Fibroblast of peridontal ligament (primary cell): ENCODE results near the gene DCK.

Source experiments
- DNase-seq: peaks from one replicate; pipeline ENCODE4 v3.0.0-alpha.2; 2010; ENCODE audit errors: extremely low read depth

The DCK gene

DNA sequence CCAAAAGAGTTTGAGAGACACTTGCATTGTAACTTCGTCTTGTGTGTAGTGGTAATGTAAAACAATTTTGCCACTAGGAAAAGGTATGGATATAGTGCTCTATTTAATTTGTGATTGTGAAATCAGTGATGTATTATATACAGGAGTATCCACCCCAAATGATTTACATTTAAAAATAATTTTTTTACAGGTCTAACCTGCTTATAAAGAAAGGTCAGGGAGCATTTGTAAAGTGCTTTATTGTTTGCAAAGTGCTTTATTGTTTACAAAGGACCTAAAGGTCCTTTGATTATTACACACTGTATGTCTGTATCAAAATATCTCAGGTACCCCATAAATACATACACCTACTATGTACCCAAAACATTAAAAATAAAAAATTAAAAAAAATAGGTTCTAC, 70.3 kb downstream of the DCK start:
- DNase-seq, result no peak

DNA sequence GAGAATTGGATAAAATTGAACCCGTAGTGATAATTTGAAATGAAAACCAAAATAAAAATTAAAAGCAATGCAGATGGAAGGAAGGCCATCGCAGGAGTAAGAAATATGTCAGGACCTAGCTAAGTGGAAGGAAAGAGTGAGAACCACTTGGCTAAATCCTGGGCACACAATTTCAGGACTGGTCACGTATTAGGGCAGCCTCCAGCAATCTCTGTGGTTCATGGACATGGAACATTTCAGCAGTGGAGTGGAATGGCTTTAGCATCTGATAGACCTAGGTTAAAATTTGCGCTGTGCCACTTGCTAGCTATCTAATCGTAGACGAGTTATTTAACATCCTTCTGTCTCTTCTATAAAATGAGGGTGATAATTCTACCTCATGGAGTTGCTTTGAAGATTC, 71.1 kb downstream of the DCK start:
- no peak for DNase-seq

DNA sequence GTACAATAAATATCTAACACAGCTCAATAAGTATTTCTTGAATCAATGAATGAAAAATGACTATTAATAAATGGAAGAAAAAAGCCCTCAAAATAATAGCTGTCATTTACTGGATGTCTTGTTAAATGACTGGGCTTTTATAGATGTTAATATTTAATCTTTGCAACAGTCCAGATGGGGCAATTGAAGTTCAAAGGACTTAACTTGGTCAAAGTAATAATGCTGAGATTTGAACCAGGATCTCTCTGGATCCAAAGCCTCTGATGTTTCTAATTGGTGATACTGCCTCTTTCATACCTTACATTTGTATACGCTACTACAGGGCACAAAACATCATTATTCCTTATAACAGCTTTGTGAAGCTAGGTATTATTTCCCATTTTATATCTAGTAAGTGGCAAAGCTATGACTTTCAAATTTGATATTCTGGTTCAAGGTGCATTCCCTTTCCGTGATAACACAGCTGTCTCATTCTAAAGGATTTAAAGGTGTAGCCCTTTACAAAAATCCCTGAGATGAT, 72.6 kb downstream of the DCK start:
- no peak for DNase-seq

DNA sequence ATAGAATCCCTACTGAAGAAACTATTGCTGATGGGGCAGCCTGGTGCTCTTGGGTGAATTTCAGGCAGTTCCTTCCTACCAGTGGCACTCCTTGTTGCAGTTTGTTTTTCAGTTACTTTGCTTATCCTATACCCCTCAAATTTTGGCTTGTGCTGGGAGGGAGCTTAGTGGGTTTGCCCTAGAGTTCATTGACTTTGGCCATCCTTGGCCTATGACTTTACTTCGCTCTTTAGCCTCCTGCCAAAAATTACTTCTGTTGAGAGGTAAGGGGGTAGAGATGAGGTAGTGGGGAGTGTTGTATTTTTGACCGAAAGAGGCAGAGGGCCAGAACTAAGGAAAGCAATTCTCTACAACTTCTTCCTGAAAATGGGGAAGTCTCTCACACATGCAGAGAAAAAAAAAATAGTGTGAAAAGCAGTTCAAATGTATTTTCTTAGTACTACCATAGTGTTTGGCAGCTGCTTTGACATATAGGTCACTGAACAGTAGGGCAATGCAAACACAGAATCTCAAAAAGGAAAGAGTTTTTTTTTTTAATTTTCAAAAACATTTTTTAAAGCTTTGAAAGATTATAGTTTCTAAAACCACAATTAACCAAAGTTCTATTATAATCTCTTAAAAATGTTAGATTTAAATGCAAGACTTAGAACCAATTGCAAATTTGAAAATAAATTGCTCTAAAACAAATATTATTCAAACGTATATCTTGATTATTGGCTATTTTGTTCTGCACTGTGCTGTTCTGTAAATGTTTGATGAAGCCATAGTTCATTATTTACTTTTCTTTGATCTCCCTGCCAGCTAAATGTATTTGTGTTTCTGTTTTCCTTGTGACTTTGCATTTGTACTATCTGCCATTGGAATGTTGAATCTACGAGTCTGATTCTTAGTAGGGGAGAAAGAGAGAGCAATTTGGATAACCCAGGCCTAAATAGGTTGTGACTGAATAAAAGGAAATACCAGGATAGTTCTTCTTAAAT, 73.6 kb downstream of the DCK start:
- no peak for DNase-seq

DNA sequence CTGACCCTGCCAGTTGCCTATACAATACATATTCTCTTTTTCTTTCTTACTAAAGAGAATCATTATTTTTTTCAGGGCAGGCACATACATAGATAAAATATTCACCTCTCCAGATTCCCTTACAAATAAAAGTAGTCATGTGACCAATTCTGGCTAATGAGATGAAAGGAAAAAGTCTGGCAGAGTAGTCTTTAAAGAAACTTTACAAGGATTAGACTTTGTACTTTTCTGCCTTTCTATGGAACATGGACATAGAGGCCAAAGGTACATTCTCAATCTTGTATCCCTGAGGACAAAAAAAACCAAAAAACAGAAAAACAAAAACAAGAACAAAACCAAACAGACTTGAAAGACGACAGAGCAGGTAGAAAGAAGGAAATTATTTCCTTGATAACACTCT, 75.6 kb downstream of the DCK start:
- no peak for DNase-seq

DNA sequence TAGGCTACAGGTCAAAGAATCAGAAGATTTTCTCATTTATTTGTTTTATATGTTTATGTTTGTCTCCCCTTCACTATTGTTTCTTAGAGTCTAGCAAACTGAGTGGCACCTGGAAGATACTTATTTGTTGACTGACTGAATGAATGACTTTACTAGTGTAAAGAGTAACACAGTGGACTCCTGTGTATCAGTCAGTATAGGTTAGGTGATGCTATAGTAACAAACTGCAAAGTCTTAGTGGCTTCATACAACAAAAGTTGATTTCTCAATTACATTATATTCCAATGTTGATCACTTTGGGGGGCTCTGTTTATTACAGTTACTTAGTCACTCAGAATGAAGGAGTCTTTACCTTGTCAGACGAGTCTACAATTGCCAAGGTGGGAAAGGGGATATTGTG, 76.6 kb downstream of the DCK start:
- DNase-seq, result no peak

DNA sequence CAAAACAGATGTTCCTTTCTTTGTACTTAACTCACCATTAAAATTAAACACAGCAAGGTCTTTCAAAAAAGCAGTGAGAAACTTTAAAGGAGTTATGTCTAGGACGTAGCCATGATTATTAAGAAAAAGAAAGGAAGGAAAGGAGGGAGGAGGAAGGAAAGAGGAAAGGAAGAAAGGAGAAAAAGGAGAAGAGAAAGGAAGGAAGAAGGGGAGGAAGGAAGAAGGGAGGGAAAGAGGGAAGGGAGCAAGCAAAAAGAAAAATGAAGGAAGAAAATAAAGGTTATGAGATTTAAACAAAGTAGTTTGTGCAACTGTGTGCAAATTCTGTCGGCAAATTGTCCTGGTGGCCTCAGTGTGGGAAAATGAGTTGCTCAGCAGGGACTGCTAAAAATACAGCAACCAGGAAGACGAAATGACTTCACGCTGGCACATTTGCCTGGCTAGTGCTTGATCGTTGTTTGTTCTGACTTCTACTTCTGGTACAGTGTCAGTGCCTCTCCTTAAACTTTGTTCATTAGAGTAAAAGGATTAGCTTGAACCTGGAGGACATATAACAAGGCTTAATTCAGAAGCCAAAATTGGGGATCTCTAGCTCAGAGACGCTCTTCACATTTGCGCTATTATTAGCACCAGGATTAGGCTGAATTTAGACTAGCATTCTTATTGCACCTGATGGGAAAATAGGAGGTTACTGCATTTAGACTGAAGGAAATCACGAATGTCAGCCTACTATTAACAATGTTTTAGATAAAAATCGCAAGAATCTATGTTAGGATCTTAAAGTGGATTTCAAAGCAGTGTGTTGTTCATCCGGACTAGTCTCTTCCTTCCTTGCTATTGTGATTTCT, 81.2 kb downstream of the DCK start:
- DNase-seq, result no peak
